NCI-H524 treated with DMSO at 0.1 percent for 48 hours (cell line): ENCODE measurements around the gene FCRL4.
"Not testable (repeated sequence)": the region's sequence is repeated elsewhere in the genome, so short reads cannot be mapped to it uniquely, and the experiment has no call there.

Source experiments
- DNase-seq: peaks from one replicate; lab custom pipeline; 2025; lab: John Stamatoyannopoulos, UW

Gene FCRL4

GRCh38 chr1:157551694-157552693 is 45.9 kb downstream of the FCRL4 start, which contains the start of gene FCRL5:
Gene FCRL5, minus strand, starts transcription at chr1:157552515. Its CDS starts 153 bp downstream, at chr1:157552362.
- DNase-seq, result no peak

- DNase-seq, result not testable (repeated sequence)
These were observed 49.8 kb downstream of the FCRL4 start for GRCh38 chr1:157548081-157548480.

- DNase-seq, result no peak
These were observed 55.2 kb downstream of the FCRL4 start for GRCh38 chr1:157542676-157543075.

GRCh38 chr1:157540852-157541251 is 57.0 kb downstream of the FCRL4 start:
- DNase-seq, result no peak

- no peak for DNase-seq
These were observed 57.6 kb downstream of the FCRL4 start for GRCh38 chr1:157540160-157540748.

- no peak for DNase-seq
These were observed 58.3 kb downstream of the FCRL4 start for GRCh38 chr1:157539568-157539967.

- DNase-seq, result no peak
These were observed 65.3 kb downstream of the FCRL4 start for GRCh38 chr1:157532569-157532968.

- no peak for DNase-seq
These were observed 74.0 kb downstream of the FCRL4 start for GRCh38 chr1:157523774-157524493.
